Ishikawa (cell line): ENCODE measurements around the gene PEX26.

Experiments
- EGR1 ChIP-seq: IDR thresholded peaks from 2 replicates; pipeline ENCODE4 v1.6.1; 2012
- EP300 ChIP-seq: IDR thresholded peaks from 2 replicates; pipeline ENCODE4 v1.6.1; 2012; ENCODE audit warnings: borderline replicate concordance
- NFIC ChIP-seq: IDR thresholded peaks from 2 replicates; pipeline ENCODE4 v1.6.1; 2012
- RAD21 ChIP-seq: IDR thresholded peaks from 2 replicates; pipeline ENCODE4 v1.6.1; 2012; ENCODE audit warnings: low read depth
- TF ChIP-seq, protein P1 (sequence below): IDR thresholded peaks from 2 replicates; pipeline ENCODE4 v1.6.1; 2012

DNA sequence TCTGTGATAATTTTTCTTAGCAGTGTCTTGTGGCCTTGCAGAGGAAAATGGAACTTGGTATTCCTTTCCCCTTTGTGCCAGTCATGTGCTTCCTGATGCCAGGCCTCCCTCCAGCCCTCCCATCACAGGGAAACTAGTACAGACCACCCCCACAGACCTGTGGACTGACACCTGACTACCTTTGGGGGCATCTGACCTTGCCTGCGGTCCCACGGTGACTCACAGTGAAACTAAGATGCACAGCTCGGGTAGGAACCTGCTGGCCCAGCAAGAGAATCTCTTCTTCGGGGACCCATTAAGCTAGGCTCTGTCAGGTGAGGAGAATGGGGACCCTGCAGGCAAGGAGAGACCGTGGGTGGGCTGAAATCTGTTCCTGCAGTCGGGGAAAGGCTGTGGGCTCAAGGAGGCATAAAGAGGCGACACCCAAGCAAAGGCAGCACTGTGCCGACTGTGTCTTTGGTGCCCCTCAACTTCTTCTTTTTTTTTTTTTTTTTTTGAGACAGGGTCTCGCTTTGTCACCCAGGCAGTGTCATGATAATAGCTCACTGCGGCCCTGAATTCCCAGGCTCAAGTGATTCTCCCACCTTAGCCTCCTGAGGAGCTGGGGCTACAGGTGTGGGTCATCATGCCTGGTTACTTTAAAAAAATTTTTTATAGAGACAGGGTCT, 20.8 kb upstream of the PEX26 start:
- TF ChIP-seq RAD21 = no peak
- TF ChIP-seq, protein P1, sequence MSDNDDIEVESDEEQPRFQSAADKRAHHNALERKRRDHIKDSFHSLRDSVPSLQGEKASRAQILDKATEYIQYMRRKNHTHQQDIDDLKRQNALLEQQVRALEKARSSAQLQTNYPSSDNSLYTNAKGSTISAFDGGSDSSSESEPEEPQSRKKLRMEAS = no peak
- no peak for TF ChIP-seq NFIC
- no peak for TF ChIP-seq EGR1
- TF ChIP-seq EP300 = no peak
